Measurements from ENCODE around the gene HEXIM2. TPM values are rescaled to one million over a fixed set of nuclear protein-coding genes. Genes with fewer than 3 reads are reported as not detected.

Gene HEXIM2
- total and polyA plus RNA-seq, 2 of the 13 experiments (the other 11 are each of a cell fraction or from before 2014, with no cell fraction given): 27.1 to 32.4 TPM

DNA sequence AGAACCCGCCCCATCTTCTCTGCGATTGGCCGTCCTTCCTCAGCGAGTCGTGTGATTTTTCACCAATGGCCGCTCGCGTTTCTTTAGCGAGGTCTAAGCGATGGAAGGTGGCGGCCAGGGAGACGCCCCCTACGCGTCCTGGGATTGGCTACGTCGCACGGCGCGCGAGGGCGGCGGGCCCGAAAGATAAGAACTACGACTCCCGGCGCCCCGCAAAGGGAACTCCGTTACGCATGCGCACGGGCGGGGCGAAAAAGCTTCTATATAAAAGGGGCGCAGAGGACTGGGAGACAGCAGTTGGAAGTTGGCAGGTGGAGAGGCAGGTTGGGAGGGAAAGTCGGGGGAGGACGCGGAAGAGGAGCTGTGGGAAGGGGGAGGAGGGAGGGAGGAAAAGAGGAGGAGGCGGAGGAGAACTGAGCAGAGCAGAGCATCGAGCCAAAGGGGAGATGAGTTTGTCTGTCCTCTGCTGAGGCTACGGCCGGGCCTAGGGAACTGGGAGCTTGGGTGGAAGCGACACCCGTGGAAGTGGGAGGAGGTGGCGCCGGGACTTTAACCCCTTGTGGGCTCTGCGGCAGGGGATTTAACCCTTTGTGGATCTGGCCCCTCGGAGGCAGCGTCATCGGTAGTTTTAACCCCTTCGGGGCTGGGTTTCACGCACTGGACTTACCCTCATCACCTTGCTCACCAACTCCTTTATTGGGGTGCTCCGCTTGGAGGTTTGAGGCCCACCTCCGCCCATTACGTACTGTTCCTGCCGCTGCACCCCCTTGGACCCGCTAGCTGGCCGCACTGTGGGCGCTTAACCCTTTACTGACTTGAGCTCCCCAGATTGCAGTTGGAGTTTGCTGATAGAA is 13.3 kb upstream of the HEXIM2 start, which contains the start of gene HEXIM1 (continued):
- TF ChIP-seq, protein P1, sequence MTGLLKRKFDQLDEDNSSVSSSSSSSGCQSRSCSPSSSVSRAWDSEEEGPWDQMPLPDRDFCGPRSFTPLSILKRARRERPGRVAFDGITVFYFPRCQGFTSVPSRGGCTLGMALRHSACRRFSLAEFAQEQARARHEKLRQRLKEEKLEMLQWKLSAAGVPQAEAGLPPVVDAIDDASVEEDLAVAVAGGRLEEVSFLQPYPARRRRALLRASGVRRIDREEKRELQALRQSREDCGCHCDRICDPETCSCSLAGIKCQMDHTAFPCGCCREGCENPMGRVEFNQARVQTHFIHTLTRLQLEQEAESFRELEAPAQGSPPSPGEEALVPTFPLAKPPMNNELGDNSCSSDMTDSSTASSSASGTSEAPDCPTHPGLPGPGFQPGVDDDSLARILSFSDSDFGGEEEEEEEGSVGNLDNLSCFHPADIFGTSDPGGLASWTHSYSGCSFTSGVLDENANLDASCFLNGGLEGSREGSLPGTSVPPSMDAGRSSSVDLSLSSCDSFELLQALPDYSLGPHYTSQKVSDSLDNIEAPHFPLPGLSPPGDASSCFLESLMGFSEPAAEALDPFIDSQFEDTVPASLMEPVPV (CRISPR knock-in tag; IDR thresholded peaks at IDR 0.05): peak; percentile 92; the same call in 1 of the 2 replicates
- TF ChIP-seq ZNF629 (CRISPR knock-in tag; conservative IDR thresholded peaks at IDR 0.05): peak; percentile 18; the same call in 1 of the 2 replicates
- peak; percentile 86; the same call in 1 of the 2 replicates for TF ChIP-seq FIP1L1 (IDR thresholded peaks at IDR 0.05; ENCODE audit: borderline replicate concordance, insufficient read depth, low read depth, low read length)
- TF ChIP-seq, protein P2, sequence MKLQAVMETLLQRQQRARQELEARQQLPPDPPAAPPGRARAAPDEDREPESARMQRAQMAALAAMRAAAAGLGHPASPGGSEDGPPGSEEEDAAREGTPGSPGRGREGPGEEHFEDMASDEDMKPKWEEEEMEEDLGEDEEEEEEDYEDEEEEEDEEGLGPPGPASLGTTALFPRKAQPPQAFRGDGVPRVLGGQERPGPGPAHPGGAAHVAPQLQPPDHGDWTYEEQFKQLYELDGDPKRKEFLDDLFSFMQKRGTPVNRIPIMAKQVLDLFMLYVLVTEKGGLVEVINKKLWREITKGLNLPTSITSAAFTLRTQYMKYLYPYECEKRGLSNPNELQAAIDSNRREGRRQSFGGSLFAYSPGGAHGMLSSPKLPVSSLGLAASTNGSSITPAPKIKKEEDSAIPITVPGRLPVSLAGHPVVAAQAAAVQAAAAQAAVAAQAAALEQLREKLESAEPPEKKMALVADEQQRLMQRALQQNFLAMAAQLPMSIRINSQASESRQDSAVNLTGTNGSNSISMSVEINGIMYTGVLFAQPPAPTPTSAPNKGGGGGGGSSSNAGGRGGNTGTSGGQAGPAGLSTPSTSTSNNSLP (IDR thresholded peaks at IDR 0.05; ENCODE audit: low read depth, low read length): peak; percentile 26; the same call in 1 of the 2 replicates
- peak; percentile 78 for TF ChIP-seq ATF1 (CRISPR knock-in tag; IDR thresholded peaks at IDR 0.05)
- no peak for TF ChIP-seq ZNF530 (CRISPR knock-in tag; IDR thresholded peaks at IDR 0.05; ENCODE audit: low read depth)
- TF ChIP-seq, protein P3, sequence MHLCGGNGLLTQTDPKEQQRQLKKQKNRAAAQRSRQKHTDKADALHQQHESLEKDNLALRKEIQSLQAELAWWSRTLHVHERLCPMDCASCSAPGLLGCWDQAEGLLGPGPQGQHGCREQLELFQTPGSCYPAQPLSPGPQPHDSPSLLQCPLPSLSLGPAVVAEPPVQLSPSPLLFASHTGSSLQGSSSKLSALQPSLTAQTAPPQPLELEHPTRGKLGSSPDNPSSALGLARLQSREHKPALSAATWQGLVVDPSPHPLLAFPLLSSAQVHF (CRISPR knock-in tag; IDR thresholded peaks at IDR 0.05): peak; percentile 41; the same call in 1 of the 2 replicates
- TF ChIP-seq NPAS2 (CRISPR knock-in tag; IDR thresholded peaks at IDR 0.05; ENCODE audit: borderline replicate concordance): no peak
- TF ChIP-seq CBX1 (IDR thresholded peaks at IDR 0.05; ENCODE audit: low read depth): peak; percentile 99
- TF ChIP-seq, protein P4, sequence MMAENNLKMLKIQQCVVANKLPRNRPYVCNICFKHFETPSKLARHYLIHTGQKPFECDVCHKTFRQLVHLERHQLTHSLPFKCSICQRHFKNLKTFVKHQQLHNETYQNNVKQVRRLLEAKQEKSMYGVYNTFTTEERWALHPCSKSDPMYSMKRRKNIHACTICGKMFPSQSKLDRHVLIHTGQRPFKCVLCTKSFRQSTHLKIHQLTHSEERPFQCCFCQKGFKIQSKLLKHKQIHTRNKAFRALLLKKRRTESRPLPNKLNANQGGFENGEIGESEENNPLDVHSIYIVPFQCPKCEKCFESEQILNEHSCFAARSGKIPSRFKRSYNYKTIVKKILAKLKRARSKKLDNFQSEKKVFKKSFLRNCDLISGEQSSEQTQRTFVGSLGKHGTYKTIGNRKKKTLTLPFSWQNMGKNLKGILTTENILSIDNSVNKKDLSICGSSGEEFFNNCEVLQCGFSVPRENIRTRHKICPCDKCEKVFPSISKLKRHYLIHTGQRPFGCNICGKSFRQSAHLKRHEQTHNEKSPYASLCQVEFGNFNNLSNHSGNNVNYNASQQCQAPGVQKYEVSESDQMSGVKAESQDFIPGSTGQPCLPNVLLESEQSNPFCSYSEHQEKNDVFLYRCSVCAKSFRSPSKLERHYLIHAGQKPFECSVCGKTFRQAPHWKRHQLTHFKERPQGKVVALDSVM (CRISPR knock-in tag; IDR thresholded peaks at IDR 0.05): peak; percentile 72
- no peak for TF ChIP-seq ZNF430 (CRISPR knock-in tag; IDR thresholded peaks at IDR 0.05)
- 0 out of 2 replicates have a peak, but pooled peaks have one; percentile 73 for TF ChIP-seq ZNF577 (CRISPR knock-in tag; IDR thresholded peaks at IDR 0.05; ENCODE audit: borderline replicate concordance, low read depth)
- peak; percentile 98 for TF ChIP-seq PRPF4 (IDR thresholded peaks at IDR 0.05; ENCODE audit: low read depth, low read length, poor library complexity, severe bottlenecking)
- TF ChIP-seq POLR2AphosphoS2 (IDR thresholded peaks at IDR 0.05; ENCODE audit: low read depth, low read length): peak; percentile 100
- peak; percentile 66; the same call in 1 of the 2 replicates for TF ChIP-seq ZNF121 (CRISPR knock-in tag; IDR thresholded peaks at IDR 0.05)
- no peak for TF ChIP-seq SMARCC2 (IDR thresholded peaks at IDR 0.05)
- TF ChIP-seq, protein P5, sequence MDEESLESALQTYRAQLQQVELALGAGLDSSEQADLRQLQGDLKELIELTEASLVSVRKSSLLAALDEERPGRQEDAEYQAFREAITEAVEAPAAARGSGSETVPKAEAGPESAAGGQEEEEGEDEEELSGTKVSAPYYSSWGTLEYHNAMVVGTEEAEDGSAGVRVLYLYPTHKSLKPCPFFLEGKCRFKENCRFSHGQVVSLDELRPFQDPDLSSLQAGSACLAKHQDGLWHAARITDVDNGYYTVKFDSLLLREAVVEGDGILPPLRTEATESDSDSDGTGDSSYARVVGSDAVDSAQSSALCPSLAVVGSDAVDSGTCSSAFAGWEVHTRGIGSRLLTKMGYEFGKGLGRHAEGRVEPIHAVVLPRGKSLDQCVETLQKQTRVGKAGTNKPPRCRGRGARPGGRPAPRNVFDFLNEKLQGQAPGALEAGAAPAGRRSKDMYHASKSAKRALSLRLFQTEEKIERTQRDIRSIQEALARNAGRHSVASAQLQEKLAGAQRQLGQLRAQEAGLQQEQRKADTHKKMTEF (CRISPR knock-in tag; IDR thresholded peaks at IDR 0.05): peak; percentile 72
- peak; percentile 56; the same call in 1 of the 2 replicates for TF ChIP-seq EED (CRISPR knock-in tag; IDR thresholded peaks at IDR 0.05)
- TF ChIP-seq ZFP1 (CRISPR knock-in tag; IDR thresholded peaks at IDR 0.05): no peak; the same call in none of the 2 replicates
